ENCODE measurements around the gene STXBP5. TPM values are rescaled to one million over a fixed set of nuclear protein-coding genes. Genes with fewer than 3 reads are reported as not detected.

The STXBP5 gene
- total RNA-seq, 4 donors from 2014 or later = 23.7 to 39.1 (median 25.8) TPM

DNA sequence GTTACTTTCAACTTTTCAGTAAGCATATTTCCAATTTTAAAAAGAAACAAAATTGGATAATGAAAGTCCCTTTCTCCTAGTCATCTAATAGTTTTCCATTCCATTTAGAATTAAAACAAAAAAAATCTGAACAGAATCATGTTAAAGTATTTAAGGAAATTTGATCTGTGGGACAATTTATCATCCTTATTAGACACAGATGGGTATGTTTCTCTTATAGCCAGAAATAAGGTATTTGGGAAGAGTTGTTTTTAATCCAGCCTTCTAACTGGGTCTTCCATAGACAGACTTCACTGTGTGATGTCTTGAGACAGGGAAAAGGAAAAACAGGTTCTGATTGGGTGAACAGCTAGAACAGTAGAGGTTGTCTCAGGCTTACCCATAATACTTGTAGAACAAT, 39.5 kb upstream of the STXBP5 start:
- H3K27ac ChIP-seq = no peak overlapping the region
- H3K9me3 ChIP-seq = no peaks in the 10 kb centered on the region
- DNase-seq (ENCODE audit: low spot score in 2 of 2) = no peak
- H3K4me1 ChIP-seq = peaks cover 0 to 4% (median 0%) of the 10 kb centered on the region in 4 donors
- no peaks in the 10 kb centered on the region for H3K27me3 ChIP-seq
- TF ChIP-seq EP300 (IDR thresholded peaks at IDR 0.05) = no peak
- TF ChIP-seq POLR2A (IDR thresholded peaks at IDR 0.05) = no peak
- TF ChIP-seq, protein P1, sequence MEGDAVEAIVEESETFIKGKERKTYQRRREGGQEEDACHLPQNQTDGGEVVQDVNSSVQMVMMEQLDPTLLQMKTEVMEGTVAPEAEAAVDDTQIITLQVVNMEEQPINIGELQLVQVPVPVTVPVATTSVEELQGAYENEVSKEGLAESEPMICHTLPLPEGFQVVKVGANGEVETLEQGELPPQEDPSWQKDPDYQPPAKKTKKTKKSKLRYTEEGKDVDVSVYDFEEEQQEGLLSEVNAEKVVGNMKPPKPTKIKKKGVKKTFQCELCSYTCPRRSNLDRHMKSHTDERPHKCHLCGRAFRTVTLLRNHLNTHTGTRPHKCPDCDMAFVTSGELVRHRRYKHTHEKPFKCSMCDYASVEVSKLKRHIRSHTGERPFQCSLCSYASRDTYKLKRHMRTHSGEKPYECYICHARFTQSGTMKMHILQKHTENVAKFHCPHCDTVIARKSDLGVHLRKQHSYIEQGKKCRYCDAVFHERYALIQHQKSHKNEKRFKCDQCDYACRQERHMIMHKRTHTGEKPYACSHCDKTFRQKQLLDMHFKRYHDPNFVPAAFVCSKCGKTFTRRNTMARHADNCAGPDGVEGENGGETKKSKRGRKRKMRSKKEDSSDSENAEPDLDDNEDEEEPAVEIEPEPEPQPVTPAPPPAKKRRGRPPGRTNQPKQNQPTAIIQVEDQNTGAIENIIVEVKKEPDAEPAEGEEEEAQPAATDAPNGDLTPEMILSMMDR (IDR thresholded peaks at IDR 0.05) = no peak
- no peaks in the 10 kb centered on the region for H3K36me3 ChIP-seq
- no peak overlapping the region for H3K4me3 ChIP-seq

DNA sequence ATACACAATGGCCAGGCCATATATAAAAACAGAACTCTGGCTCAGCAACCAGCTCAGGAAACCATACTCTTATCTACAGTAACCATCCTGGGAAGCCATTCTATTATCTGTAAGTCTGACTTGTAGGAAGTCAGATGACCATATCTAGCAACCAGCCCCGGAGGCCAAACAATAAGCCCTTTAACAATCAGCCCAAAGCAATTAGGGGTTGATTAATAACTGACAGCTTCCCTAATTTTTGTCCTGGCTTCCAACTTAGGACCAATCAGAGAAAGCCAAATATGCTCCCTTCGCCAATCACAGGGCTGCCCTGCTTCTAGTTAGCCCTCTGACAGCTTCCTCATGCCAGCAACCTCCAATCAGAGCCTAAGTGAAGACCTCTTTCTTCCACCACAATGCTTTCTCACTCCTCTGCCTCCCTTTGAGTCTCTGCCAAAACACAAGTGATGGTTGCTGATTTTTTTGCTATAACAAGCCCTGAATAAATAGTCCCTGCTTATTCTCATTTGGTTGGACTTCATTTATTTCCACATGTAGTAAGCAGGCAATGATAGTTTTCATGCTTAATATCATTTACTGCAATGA, 37.8 kb upstream of the STXBP5 start:
- DNase-seq (ENCODE audit: low spot score in 2 of 2) = no peak
- Histone ChIP-seq H3K4me3 (no peak overlapping the region), H3K9me3 (no peaks in the 10 kb centered on the region), H3K36me3 (no peaks in the 10 kb centered on the region), H3K27ac (peak overlapping the region in 2 of 4 donors; percentile 31 to 45), H3K27me3 (no peaks in the 10 kb centered on the region), H3K4me1 (peaks cover 0 to 4% (median 0%) of the 10 kb centered on the region in 4 donors)
- 43 to 52% methylated on average over 2 of the region's 2 CpGs for WGBS, 2 donors
- TF ChIP-seq POLR2A (IDR thresholded peaks at IDR 0.05) (no peak), EP300 (IDR thresholded peaks at IDR 0.05) (no peak)
- TF ChIP-seq, protein P1 (IDR thresholded peaks at IDR 0.05) = no peak

DNA sequence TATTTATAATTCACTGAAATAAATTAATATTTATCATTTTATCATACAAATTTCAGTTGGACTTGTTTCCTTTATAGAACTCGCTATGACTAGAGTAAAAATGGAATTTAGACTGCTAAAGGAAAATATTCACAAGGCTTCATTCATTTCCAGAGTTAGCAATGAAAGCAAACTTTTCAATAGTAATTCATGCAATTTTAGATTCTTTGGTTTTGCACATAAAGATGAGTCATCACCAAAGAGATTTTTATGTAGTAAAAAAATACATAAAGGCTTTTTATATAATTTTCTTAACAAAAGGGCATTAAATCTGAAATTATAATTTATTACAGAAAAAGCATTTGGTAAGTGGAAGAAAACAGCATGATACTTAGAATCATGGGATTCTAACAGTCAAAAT, 37.2 kb upstream of the STXBP5 start:
- WGBS, 2 donors = 41 to 56% methylated on average over 1 of the region's 1 CpG
- DNase-seq (ENCODE audit: low spot score in 2 of 2) = no peak

DNA sequence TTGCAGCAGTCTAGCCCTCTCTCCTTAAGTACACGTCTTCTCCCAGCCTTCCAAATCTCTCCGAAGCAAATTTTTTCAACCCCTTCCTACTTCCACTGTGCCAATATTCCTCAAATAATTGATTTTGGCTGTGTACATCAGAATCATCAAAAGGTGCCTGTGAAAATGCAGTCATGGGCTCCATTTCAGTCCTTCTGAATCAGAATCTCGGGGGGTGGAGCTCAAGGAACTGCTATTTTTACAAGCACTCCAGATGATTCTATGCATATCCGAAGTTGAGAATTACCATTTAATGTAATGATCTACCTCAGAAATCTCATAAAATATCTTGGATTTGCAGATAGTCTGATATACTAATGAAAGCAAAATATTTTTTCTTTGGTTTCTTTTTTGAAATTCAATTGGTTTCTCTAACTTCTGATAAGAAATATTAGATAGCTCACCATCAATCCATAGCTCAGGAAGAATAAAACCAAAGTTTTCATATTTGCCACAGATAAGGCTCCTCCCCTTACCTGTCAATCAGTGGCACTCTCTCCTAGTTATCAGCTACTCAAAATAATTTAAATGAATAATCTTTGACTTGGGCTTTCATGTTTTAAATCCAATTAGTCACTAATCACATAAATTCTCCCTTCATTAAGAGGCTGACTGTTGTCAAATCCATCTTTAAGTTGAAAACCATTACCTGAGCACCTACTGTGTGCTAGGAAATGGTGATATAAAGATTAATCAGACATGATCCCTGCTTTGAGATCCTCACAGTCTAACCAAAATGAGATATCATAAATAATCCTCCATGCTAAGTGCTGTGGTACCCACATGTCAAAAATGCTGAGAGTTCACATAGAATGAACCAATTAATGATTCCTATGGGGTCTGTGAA, 36.4 kb upstream of the STXBP5 start:
- Histone ChIP-seq H3K4me1 (peaks cover 0 to 4% (median 0%) of the 10 kb centered on the region in 4 donors), H3K9me3 (no peaks in the 10 kb centered on the region), H3K36me3 (no peaks in the 10 kb centered on the region), H3K27me3 (no peaks in the 10 kb centered on the region), H3K27ac (peak overlapping the region in 2 of 4 donors; percentile 20 to 61), H3K4me3 (peak overlapping the region in 1 of 4 donors; percentile 15)
- WGBS, 2 donors = 32 to 41% methylated on average over 4 of the region's 4 CpGs
- DNase-seq (ENCODE audit: low spot score in 2 of 2) = no peak
- TF ChIP-seq, protein P1 (IDR thresholded peaks at IDR 0.05) = no peak
- TF ChIP-seq POLR2A (IDR thresholded peaks at IDR 0.05) (no peak), EP300 (IDR thresholded peaks at IDR 0.05) (no peak)

More for the DNA sequence above, 37.2 kb upstream of the STXBP5 start:
- no peaks in the 10 kb centered on the region for H3K36me3 ChIP-seq
- H3K4me3 ChIP-seq = peak overlapping the region in 1 of 4 donors; percentile 15
- no peak for TF ChIP-seq EP300 (IDR thresholded peaks at IDR 0.05)
- TF ChIP-seq, protein P1 (IDR thresholded peaks at IDR 0.05) = no peak
- no peak for TF ChIP-seq POLR2A (IDR thresholded peaks at IDR 0.05)
- H3K27ac ChIP-seq = no peak overlapping the region
- H3K9me3 ChIP-seq = no peaks in the 10 kb centered on the region
- H3K4me1 ChIP-seq = peaks cover 0 to 4% (median 0%) of the 10 kb centered on the region in 4 donors
- no peaks in the 10 kb centered on the region for H3K27me3 ChIP-seq

DNA sequence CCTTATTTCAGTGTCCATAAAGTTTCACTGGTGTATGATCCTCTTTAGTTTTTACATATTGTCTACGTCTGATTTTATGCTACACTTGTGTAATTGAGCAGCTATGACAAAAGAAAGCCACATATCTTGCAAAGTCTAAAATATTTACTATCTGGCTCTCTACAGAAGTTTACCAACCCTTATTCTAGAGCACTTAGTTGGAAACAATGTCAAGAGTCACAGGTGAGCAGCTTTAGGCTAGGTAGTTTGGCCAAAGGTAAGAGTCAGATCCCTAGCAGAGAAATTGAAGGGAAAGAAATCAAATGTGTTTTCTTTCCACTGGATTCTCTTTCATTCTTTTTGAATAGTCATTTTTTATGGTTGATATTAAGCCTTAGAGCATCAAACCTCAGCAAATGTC, 34.7 kb upstream of the STXBP5 start:
- Histone ChIP-seq H3K4me3 (no peak overlapping the region), H3K4me1 (peaks cover 0 to 4% (median 0%) of the 10 kb centered on the region in 4 donors), H3K27me3 (no peaks in the 10 kb centered on the region), H3K27ac (no peak overlapping the region), H3K36me3 (no peaks in the 10 kb centered on the region), H3K9me3 (no peaks in the 10 kb centered on the region)
- no peak for DNase-seq (ENCODE audit: low spot score in 2 of 2)
- WGBS, 2 donors = 89 to 98% methylated on average over 1 of the region's 1 CpG
- TF ChIP-seq EP300 (IDR thresholded peaks at IDR 0.05) (no peak), POLR2A (IDR thresholded peaks at IDR 0.05) (no peak)
